Loucy (cell line): ENCODE measurements around the gene MEGF6.
A peak's percentile ranks its signal among the peaks of the same experiment; 100 is the strongest.

Experiments
- H2AFZ ChIP-seq: fragments of 200-600 bp; sonication (generic); 2 replicates; pipeline ENCODE4 v1.6.0; 2016; ENCODE audit warnings: antibody characterized with exemption, mild to moderate bottlenecking, low read length, moderate library complexity
- H3F3A ChIP-seq: fragments of 200-600 bp; 2 replicates; pipeline ENCODE4 v1.6.0; 2016; ENCODE audit warnings: antibody characterized with exemption, low read depth, mild to moderate bottlenecking
- H3K27me3 ChIP-seq: fragments of 200-600 bp; sonication (generic); 2 replicates; pipeline ENCODE4 v1.6.1; 2014; ENCODE audit warnings: low read length, mild to moderate bottlenecking; ENCODE audit not compliant: insufficient read depth, poor library complexity, severe bottlenecking
- H3K36me3 ChIP-seq: fragments of 200-600 bp; sonication (generic); 2 replicates; pipeline ENCODE4 v1.6.1; 2016; ENCODE audit warnings: low read length; ENCODE audit not compliant: insufficient read depth
- H3K4me1 ChIP-seq: fragments of 200-600 bp; sonication (generic); 2 replicates; pipeline ENCODE4 v1.5.1; 2014; ENCODE audit warnings: low read length, mild to moderate bottlenecking; ENCODE audit not compliant: insufficient read depth, poor library complexity, severe bottlenecking
- H3K4me2 ChIP-seq: fragments of 200-600 bp; sonication (generic); 2 replicates; pipeline ENCODE4 v1.6.0; 2014; ENCODE audit warnings: antibody characterized with exemption, low read length, low read depth, mild to moderate bottlenecking; ENCODE audit not compliant: poor library complexity, severe bottlenecking
- H3K4me3 ChIP-seq: fragments of 200-600 bp; sonication (generic); 2 replicates; pipeline ENCODE4 v1.5.1; 2014; ENCODE audit warnings: low read length, mild to moderate bottlenecking, mixed read lengths; ENCODE audit not compliant: poor library complexity, severe bottlenecking
- H3K79me2 ChIP-seq: fragments of 200-600 bp; sonication (generic); 2 replicates; pipeline ENCODE4 v1.6.1; 2014; ENCODE audit warnings: low read length; ENCODE audit not compliant: insufficient read depth
- H3K9ac ChIP-seq: fragments of 200-600 bp; sonication (generic); 2 replicates; pipeline ENCODE4 v1.6.0; 2014; ENCODE audit warnings: mild to moderate bottlenecking, low read depth, low read length, moderate library complexity; ENCODE audit not compliant: poor library complexity, severe bottlenecking
- H3K9me2 ChIP-seq: fragments of 200-600 bp; sonication (generic); replicated peaks from 2 replicates; pipeline ENCODE4 v1.6.1; 2016; ENCODE audit warnings: low read depth, low read length, mixed read lengths
- H3K9me3 ChIP-seq: fragments of 200-600 bp; sonication (generic); 2 replicates; pipeline ENCODE4 v1.6.1; 2014; ENCODE audit warnings: mild to moderate bottlenecking, antibody characterized with exemption, low read length, low read depth; ENCODE audit not compliant: insufficient read depth
- H4K20me1 ChIP-seq: fragments of 200-600 bp; sonication (generic); 2 replicates; pipeline ENCODE4 v1.6.0; 2014; ENCODE audit warnings: antibody characterized with exemption, low read length, mild to moderate bottlenecking; ENCODE audit not compliant: insufficient read depth, poor library complexity, severe bottlenecking
- CTCF ChIP-seq: fragments of 200-600 bp; sonication (generic); conservative IDR thresholded peaks from 2 replicates; pipeline ENCODE4 v1.5.1; 2014; ENCODE audit warnings: mild to moderate bottlenecking, antibody characterized with exemption, low read length
- EZH2phosphoT487 ChIP-seq: fragments of 200-600 bp; IDR thresholded peaks from 2 replicates; pipeline ENCODE4 v1.6.1; 2018; ENCODE audit warnings: antibody characterized with exemption, mild to moderate bottlenecking, moderate library complexity, borderline replicate concordance

Gene MEGF6

GRCh38 chr1:3627515-3628253, 16.4 kb upstream of the MEGF6 start:
- Histone ChIP-seq H2AFZ (no peak overlapping the region), H4K20me1 (no peaks in the 10 kb centered on the region), H3F3A (no peaks in the 10 kb centered on the region), H3K9me3 (no peaks in the 10 kb centered on the region), H3K36me3 (peaks cover 5% of the 10 kb centered on the region; the same call in 1 of the 2 replicates), H3K79me2 (peaks cover 9% of the 10 kb centered on the region; the same call in 1 of the 2 replicates), H3K9me2 (no peaks in the 10 kb centered on the region), H3K4me3 (no peak overlapping the region), H3K4me1 (peaks cover 13% of the 10 kb centered on the region), H3K27me3 (no peaks in the 10 kb centered on the region), H3K9ac (no peak overlapping the region), H3K4me2 (no peak overlapping the region)
- TF ChIP-seq EZH2phosphoT487: no peak

GRCh38 chr1:3626025-3626424, 14.7 kb upstream of the MEGF6 start:
- peak overlapping the region; percentile 76 for H3K9ac ChIP-seq

GRCh38 chr1:3625151-3625907, 14.0 kb upstream of the MEGF6 start:
- H3F3A ChIP-seq: no peaks in the 10 kb centered on the region
- H3K4me2 ChIP-seq: peak overlapping the region; percentile 77
- H3K9ac ChIP-seq: peak overlapping the region; percentile 76
- peak overlapping the region; percentile 93 for H3K4me3 ChIP-seq
- no peaks in the 10 kb centered on the region for H3K9me3 ChIP-seq
- peaks cover 9% of the 10 kb centered on the region; the same call in 1 of the 2 replicates for H3K79me2 ChIP-seq
- no peak for TF ChIP-seq EZH2phosphoT487
- no peak for TF ChIP-seq CTCF
- H3K4me1 ChIP-seq: peaks cover 15% of the 10 kb centered on the region
- H3K27me3 ChIP-seq: no peaks in the 10 kb centered on the region
- H2AFZ ChIP-seq: no peak overlapping the region
- no peaks in the 10 kb centered on the region for H3K9me2 ChIP-seq
- H3K36me3 ChIP-seq: peaks cover 4% of the 10 kb centered on the region; the same call in 1 of the 2 replicates
- H4K20me1 ChIP-seq: no peaks in the 10 kb centered on the region

More at GRCh38 chr1:3626025-3626424, 14.7 kb upstream of the MEGF6 start:
- H3F3A ChIP-seq: no peaks in the 10 kb centered on the region
- peak overlapping the region; percentile 77 for H3K4me2 ChIP-seq
- peak overlapping the region; percentile 93 for H3K4me3 ChIP-seq
- peaks cover 13% of the 10 kb centered on the region for H3K4me1 ChIP-seq
- no peaks in the 10 kb centered on the region for H3K27me3 ChIP-seq
- no peaks in the 10 kb centered on the region for H3K9me2 ChIP-seq
- H3K9me3 ChIP-seq: no peaks in the 10 kb centered on the region
- peaks cover 9% of the 10 kb centered on the region; the same call in 1 of the 2 replicates for H3K79me2 ChIP-seq
- TF ChIP-seq EZH2phosphoT487: no peak
- TF ChIP-seq CTCF: no peak
- H4K20me1 ChIP-seq: no peaks in the 10 kb centered on the region
- no peak overlapping the region for H2AFZ ChIP-seq
- peaks cover 5% of the 10 kb centered on the region; the same call in 1 of the 2 replicates for H3K36me3 ChIP-seq
